Endothelial cell of umbilical vein (primary cell): Measurements from ENCODE around the gene PROSER1.

Source experiments
- EZH2 ChIP-seq: IDR thresholded peaks from 2 replicates; pipeline ENCODE4 v1.6.1; 2012; ENCODE audit warnings: borderline replicate concordance, low read depth, mild to moderate bottlenecking, moderate library complexity, low read length, inconsistent platforms; ENCODE audit not compliant: severe bottlenecking
- GATA2 ChIP-seq: IDR thresholded peaks from 2 replicates; pipeline ENCODE4 v1.7.0; 2011; ENCODE audit warnings: low read depth, mild to moderate bottlenecking, moderate library complexity, mixed read lengths, low read length; ENCODE audit not compliant: insufficient read length, insufficient read depth
- JUN ChIP-seq: IDR thresholded peaks from 2 replicates; pipeline ENCODE4 v1.6.1; 2011; ENCODE audit warnings: borderline replicate concordance, low read depth; ENCODE audit not compliant: insufficient read length, insufficient read depth
- MYC ChIP-seq: IDR thresholded peaks from one replicate; pipeline ENCODE4 v1.6.1; 2011; ENCODE audit warnings: mild to moderate bottlenecking, low read depth, low read length
- POLR2A ChIP-seq: IDR thresholded peaks from 2 replicates; pipeline ENCODE4 v1.6.1; 2012; ENCODE audit warnings: low read depth, mild to moderate bottlenecking, control low read depth, low read length
- POLR2AphosphoS5 ChIP-seq: IDR thresholded peaks from 2 replicates; pipeline ENCODE4 v1.6.1; 2012; ENCODE audit warnings: low read depth, mild to moderate bottlenecking, control low read depth, low read length, moderate library complexity; ENCODE audit not compliant: insufficient read depth
- TF ChIP-seq, protein P1 (sequence below), 2 donors: IDR thresholded peaks; 1 replicate in 1 of 2; 2 replicates in 1 of 2; pipeline ENCODE4 v1.5.1; 2011; ENCODE audit warnings: low read length in 2 of 2, mild to moderate bottlenecking in 2 of 2, moderate library complexity in 2 of 2, control low read depth in 1 of 2, inconsistent platforms in 1 of 2, low read depth in 1 of 2; ENCODE audit not compliant: insufficient read depth in 1 of 2; ENCODE audit errors: extremely low read depth in 1 of 2

GRCh38 chr13:39040206-39040605 lies 2.3 kb upstream of the PROSER1 start:
- TF ChIP-seq, protein P1, sequence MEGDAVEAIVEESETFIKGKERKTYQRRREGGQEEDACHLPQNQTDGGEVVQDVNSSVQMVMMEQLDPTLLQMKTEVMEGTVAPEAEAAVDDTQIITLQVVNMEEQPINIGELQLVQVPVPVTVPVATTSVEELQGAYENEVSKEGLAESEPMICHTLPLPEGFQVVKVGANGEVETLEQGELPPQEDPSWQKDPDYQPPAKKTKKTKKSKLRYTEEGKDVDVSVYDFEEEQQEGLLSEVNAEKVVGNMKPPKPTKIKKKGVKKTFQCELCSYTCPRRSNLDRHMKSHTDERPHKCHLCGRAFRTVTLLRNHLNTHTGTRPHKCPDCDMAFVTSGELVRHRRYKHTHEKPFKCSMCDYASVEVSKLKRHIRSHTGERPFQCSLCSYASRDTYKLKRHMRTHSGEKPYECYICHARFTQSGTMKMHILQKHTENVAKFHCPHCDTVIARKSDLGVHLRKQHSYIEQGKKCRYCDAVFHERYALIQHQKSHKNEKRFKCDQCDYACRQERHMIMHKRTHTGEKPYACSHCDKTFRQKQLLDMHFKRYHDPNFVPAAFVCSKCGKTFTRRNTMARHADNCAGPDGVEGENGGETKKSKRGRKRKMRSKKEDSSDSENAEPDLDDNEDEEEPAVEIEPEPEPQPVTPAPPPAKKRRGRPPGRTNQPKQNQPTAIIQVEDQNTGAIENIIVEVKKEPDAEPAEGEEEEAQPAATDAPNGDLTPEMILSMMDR (IDR thresholded peaks at IDR 0.05; ENCODE audit: extremely low read depth in 1 of 2, insufficient read depth in 1 of 2, low read depth in 1 of 2, low read length in 2 of 2), result no peak
- TF ChIP-seq POLR2A, result no peak
- TF ChIP-seq POLR2AphosphoS5, result no peak
- TF ChIP-seq MYC, result no peak
- no peak for TF ChIP-seq EZH2
- no peak for TF ChIP-seq GATA2
- TF ChIP-seq JUN, result no peak
